ENCODE results near the gene SIX6.
A peak's percentile ranks its signal among the peaks of the same experiment; 100 is the strongest.

SIX6 gene

DNA sequence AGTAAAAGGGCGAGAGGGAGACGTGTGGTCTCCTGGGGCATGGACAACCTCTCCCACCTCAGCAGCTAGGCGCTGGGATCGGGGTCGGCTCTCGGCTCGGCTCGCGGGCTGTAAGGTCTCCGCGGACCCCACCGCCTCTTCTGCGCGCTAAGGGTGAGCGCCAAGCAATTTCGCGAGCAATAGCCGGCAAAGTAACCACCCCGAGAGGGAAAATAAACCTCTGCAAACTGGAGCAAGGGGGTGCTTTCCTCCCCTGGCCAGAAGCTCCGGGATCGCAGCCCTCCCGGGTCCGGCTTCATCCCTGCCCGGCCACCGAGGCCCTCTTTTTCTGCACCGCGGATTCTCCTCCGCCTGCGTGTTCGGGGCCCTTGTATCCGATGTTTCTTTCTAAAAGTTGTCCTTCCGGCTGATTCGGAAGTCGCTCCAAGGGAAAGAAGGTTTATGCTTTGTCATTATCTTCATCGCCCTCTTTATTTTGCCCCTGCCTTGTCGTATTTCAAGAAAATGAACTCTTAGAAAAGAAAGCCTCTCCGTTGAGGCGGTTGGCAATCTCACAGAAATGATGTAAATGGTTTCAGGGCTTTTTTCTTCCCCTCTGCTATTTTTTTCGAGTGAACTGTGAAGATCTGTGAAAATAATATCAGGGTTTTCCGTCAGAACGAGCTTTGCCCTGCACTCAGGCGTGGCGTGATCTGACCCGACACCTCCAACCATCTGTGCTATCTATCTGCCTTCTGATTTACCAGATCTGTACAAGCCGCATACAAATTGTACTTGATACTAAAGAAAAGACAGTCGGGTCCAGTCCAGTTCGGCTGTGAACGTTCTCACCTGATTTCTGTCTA lies 1.7 kb upstream of the SIX6 start:
- Mint-ChIP-seq H3K27me3 (peaks cover 45 to 80% of the 10 kb centered on the region in 2 donors), H3K4me3 (no peak overlapping the region), H3K4me1 (peaks cover 6 to 19% of the 10 kb centered on the region in 2 donors), H3K36me3 (no peaks in the 10 kb centered on the region), H3K9me3 (no peaks in the 10 kb centered on the region), H3K27ac (peak overlapping the region; percentile 42)
- no peak for DNase-seq
- ATAC-seq (replicated peaks), result no peak

DNA sequence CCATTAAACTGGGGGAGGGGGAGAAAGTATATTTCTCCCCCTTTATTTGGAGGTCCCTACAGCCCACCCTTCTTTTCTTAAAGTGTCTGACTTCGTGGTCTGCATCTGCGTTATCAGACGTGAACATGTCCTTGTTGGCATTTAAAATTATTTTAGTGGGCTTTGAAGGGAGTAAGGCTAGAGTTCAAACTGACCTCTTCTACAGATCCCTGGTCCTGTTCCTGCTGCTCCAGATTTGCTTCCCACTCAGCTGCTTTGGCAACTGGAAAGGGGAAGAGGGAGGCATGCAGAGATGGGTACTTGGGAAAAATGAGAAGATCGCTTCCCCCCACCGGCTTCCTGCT lies 611 bp upstream of the SIX6 start:
- peak overlapping the region; percentile 77 for H3K27ac Mint-ChIP-seq
- no peaks in the 10 kb centered on the region for H3K36me3 Mint-ChIP-seq
- H3K4me3 Mint-ChIP-seq, result no peak overlapping the region
- peaks cover 52 to 80% of the 10 kb centered on the region in 2 donors for H3K27me3 Mint-ChIP-seq
- H3K9me3 Mint-ChIP-seq, result no peaks in the 10 kb centered on the region
- DNase-seq (no peak), ATAC-seq (replicated peaks) (no peak)
- H3K4me1 Mint-ChIP-seq, result peaks cover 6 to 19% of the 10 kb centered on the region in 2 donors

DNA sequence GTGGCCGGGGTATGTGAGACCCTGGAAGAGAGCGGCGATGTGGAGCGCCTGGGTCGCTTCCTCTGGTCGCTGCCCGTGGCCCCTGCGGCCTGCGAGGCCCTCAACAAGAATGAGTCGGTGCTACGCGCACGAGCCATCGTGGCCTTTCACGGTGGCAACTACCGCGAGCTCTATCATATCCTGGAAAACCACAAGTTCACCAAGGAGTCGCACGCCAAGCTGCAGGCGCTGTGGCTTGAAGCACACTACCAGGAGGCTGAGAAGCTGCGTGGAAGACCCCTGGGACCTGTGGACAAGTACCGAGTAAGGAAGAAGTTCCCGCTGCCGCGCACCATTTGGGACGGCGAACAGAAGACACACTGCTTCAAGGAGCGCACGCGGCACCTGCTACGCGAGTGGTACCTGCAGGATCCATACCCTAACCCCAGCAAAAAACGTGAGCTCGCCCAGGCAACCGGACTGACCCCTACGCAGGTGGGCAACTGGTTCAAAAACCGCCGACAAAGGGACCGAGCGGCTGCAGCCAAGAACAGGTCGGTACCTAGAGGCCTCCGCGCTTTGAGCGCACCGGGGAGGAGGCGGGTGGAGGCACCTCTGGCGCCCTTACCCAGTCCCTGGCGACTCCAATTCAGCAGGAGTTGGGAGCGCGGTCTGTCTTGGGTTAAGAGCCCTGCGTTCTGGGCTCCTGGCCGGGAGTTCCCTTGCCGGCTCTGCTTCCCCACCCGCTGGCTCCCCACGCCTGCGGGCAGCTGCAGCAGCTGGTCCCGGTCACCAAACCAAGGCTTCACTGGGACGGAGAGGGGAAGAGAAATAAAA lies 700 bp downstream of the SIX6 start:
- H3K36me3 Mint-ChIP-seq, result no peaks in the 10 kb centered on the region
- no peaks in the 10 kb centered on the region for H3K9me3 Mint-ChIP-seq
- peak overlapping the region; percentile 76 for H3K27ac Mint-ChIP-seq
- H3K4me3 Mint-ChIP-seq, result peak overlapping the region; percentile 35 to 44
- no peak for ATAC-seq (replicated peaks)
- peaks cover 56 to 81% of the 10 kb centered on the region in 2 donors for H3K27me3 Mint-ChIP-seq
- DNase-seq, result no peak
- peaks cover 7 to 24% of the 10 kb centered on the region in 2 donors for H3K4me1 Mint-ChIP-seq

DNA sequence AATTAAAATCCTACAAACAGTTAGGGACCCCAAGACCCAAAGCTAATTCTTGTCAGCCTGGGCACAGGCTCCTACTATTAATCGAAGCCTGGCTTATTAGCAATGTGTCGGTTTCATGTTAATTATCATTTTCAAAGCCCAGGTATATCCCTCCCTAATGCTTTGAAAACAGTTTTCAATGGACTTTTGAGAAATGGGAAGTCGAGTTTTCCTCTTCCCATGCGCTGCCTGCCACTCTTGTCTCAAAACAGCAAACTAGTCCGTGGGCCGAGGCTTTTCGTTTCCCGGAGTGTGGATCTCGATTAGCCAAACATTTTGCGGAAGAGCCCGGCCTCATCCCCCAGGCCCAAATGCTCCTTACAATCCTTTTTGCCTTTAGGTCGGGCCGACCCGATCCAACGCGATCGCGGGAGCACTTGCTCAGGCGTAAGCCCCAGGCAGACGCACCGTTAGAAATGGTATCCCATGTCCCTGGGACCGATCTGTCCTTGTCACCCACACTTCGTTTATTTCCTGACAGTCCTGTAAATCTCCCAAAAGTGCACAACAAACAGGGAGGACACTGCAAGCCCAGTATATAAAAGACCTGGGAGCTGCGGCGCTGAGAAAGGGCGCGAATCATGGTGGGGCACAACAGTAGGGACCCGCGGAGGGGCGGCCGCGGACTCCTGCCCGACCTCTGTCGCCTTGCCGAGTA lies 1.5 kb downstream of the SIX6 start:
- Mint-ChIP-seq H3K27me3 (peaks cover 58 to 84% of the 10 kb centered on the region in 2 donors), H3K9me3 (no peaks in the 10 kb centered on the region), H3K36me3 (peaks cover 0 to 2% of the 10 kb centered on the region in 2 donors), H3K4me1 (peaks cover 9 to 29% of the 10 kb centered on the region in 2 donors), H3K27ac (peak overlapping the region; percentile 51), H3K4me3 (peak overlapping the region; percentile 35 to 52)
- DNase-seq, result no peak
- no peak for ATAC-seq (replicated peaks)

DNA sequence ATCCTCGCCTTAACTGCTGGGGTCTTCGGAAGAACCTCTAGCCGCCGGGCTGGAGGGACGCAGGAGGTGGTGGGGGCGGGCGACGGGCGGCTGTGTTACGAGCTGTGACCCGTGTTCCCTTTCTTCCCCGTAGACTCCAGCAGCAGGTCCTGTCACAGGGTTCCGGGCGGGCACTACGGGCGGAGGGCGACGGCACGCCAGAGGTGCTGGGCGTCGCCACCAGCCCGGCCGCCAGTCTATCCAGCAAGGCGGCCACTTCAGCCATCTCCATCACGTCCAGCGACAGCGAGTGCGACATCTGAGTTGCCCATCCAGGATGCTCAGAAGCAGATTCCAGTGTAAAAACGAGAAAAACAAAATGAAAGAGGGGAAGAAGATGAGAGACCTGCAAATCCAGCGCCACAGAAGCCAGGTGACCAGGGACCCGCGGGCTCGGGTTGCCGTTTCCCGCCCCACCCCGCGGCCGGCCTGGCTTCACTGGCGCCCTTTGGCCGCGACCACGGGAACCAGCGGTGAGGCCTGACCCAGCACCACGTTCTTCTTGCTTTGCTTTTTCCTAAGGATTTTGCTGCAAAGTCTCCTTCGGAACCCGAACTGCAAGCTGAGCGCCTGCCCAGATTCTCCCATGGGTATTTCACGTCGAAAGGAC lies 2.1 kb downstream of the SIX6 start:
- H3K4me1 Mint-ChIP-seq, result peaks cover 12 to 33% of the 10 kb centered on the region in 2 donors
- peaks cover 57 to 83% of the 10 kb centered on the region in 2 donors for H3K27me3 Mint-ChIP-seq
- ATAC-seq (replicated peaks) (no peak), DNase-seq (no peak)
- peaks cover 0 to under 1% of the 10 kb centered on the region in 2 donors for H3K9me3 Mint-ChIP-seq
- H3K36me3 Mint-ChIP-seq, result peaks cover 0 to 2% of the 10 kb centered on the region in 2 donors
- H3K27ac Mint-ChIP-seq, result peak overlapping the region; percentile 56
- H3K4me3 Mint-ChIP-seq, result peak overlapping the region; percentile 56 to 60

DNA sequence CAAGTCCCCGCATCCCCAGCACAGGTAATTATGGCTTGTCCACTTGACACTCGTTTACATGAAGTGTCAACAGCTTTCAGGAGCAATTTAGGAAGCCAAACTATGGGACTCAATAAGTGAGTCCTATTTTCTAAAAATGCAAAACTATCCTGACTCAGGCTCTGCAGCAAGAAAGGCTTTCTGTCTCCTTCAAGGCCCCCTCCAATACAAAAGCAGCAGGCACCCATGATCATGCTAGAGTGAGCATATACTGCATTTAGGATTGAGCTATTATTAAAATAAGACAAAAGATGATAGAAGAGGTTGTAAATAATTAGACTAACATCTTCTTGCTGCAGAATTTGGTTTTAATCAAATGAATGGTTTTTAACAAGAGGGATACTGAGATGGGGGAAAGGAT lies 3.2 kb downstream of the SIX6 start:
- Mint-ChIP-seq H3K4me3 (no peak overlapping the region), H3K36me3 (peaks cover 0 to 4% of the 10 kb centered on the region in 2 donors), H3K9me3 (peaks cover 0 to 2% of the 10 kb centered on the region in 2 donors), H3K27me3 (peaks cover 56 to 83% of the 10 kb centered on the region in 2 donors), H3K4me1 (peaks cover 15 to 36% of the 10 kb centered on the region in 2 donors), H3K27ac (peak overlapping the region; percentile 31)
- DNase-seq, result no peak
- ATAC-seq (replicated peaks), result no peak

DNA sequence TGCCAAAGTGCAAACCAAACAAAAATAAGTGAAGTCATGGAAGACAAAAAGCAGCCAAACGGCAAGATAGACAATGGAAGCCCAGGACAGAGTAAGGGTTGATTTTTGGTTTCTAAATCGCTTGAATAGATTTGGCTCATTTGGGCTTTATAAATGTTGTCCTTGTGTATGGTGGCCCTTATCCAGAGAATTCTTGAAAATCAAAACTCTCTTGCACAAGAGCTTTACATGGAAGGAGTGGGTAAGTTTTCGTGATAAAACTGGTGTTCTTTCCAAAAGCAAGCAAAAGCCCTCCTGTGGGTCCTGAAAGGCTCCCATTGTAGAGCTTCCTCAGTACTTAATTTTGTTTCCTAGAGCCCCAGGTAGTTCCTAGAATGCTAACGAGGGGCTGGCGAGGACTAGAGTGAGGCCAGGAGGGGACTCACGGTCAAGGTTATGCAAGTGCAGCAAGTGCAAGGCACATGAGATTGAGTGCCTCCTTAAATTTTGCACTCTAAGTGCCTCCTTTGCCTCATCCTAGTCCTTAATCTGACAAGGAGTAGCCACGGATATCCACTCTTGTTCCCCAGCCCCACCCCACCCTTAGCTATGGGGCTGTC lies 4.1 kb downstream of the SIX6 start:
- DNase-seq (no peak), ATAC-seq (replicated peaks) (no peak)
- Mint-ChIP-seq H3K27ac (no peak overlapping the region), H3K4me3 (no peak overlapping the region), H3K4me1 (peaks cover 15 to 36% of the 10 kb centered on the region in 2 donors), H3K9me3 (peaks cover 0 to 2% of the 10 kb centered on the region in 2 donors), H3K27me3 (peaks cover 50 to 81% of the 10 kb centered on the region in 2 donors), H3K36me3 (peaks cover 0 to 4% of the 10 kb centered on the region in 2 donors)

DNA sequence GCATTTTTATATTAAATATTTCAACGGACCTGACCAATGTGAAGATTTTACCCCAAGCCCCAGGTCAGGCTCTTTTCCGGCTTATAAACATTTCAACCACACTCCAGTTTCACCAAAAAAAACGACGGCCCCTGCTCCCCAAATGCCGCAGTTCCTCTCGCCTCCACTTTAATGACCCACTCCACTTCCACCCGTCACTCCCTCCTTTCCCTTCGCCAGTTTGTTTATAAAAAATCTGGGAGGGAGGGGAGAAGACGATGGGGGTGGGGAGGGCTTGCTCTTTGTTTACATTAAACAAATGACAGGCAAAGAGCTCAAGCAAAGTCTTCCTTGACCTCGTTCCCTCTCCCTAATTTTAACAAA lies 5.4 kb downstream of the SIX6 start:
- peak overlapping the region; percentile 56 for H3K27ac Mint-ChIP-seq
- no peak for DNase-seq
- no peak for ATAC-seq (replicated peaks)
- peaks cover 0 to 2% of the 10 kb centered on the region in 2 donors for H3K9me3 Mint-ChIP-seq
- peaks cover 15 to 34% of the 10 kb centered on the region in 2 donors for H3K4me1 Mint-ChIP-seq
- H3K27me3 Mint-ChIP-seq, result peaks cover 49 to 72% of the 10 kb centered on the region in 2 donors
- H3K4me3 Mint-ChIP-seq, result peak overlapping the region in 1 of 2 donors; percentile 64
- peaks cover 0 to 4% of the 10 kb centered on the region in 2 donors for H3K36me3 Mint-ChIP-seq

DNA sequence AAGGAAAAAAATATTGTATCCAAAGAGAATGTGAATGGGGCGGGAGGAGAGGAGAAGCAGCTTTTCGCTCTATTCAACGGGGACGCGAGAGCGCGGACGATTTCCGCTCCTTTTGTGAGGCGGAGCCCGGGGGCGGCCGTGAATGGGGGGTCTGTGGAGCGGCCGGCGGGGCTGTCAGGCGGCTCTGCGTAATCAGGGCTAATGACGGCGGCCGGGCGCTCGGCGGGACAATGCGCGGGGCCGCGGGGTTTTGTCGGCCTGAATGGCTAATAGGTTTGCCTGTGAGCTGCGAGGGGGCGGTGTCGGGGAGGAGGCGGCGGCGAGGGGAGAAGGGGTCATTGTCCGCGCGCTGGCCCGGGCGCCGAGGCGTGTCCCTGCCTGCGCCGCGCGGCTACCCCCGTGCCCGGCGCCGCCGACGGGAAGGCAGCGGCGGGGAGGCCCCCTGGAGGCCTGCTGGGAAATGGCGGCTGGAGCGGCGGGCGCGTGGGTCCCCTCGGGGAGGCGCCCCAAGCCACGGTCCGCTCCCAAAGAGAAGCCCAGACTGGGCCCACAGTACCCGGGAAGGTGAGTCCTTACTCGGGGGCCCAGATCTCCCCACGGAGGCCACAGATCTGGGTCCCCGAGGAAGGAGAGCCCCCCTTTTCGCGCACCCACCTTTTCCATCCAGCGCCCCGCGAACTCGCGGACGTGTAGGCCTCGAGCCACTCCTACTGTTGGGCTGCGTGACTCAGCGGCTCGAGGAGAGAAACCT lies 6.0 kb downstream of the SIX6 start:
- peak overlapping the region; percentile 56 for H3K27ac Mint-ChIP-seq
- DNase-seq, result no peak
- H3K9me3 Mint-ChIP-seq, result peaks cover 0 to 2% of the 10 kb centered on the region in 2 donors
- peaks cover 13 to 29% of the 10 kb centered on the region in 2 donors for H3K4me1 Mint-ChIP-seq
- H3K4me3 Mint-ChIP-seq, result peak overlapping the region; percentile 62 to 64
- H3K36me3 Mint-ChIP-seq, result peaks cover 0 to 4% of the 10 kb centered on the region in 2 donors
- H3K27me3 Mint-ChIP-seq, result peaks cover 44 to 69% of the 10 kb centered on the region in 2 donors
- no peak for ATAC-seq (replicated peaks)

DNA sequence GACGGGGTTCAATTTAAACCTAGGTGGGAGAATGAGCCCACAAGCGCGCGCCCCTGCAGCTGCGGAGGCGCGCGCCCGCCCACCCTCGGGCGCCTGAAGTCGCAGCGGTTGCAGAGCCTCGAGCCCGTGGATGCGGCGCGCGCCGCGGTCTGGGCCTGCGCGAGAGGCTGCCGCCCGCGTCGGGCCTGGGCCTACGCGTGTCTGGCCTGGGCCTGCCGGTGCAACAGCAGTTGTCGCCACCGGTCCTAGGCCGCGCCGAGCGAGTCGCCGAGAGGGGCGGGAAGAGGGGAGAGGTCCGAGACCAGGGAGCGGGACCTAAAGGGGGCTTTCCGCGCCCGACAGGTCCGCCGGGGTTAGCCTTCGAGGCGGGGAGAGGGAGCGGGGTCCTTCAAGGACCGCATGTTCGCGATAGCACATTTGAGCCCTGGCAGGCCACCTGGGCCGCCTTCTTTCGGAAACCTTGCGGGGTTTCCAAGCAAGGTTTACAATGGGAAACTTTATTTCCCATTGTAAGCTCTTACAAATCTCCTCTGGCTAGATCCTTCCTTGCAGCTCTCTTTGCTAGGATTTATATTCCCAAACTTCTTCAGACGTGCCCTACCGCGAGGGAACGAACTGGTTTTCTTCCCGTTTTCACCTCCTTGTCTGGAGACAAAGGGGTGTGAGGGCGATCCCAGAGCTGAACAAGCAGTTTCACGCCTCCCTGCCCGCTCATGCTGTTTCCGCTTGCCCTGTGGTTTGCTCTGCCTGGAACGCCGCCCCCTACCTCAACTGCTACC lies 6.8 kb downstream of the SIX6 start:
- no peak for ATAC-seq (replicated peaks)
- H3K27ac Mint-ChIP-seq, result peak overlapping the region; percentile 76
- H3K4me3 Mint-ChIP-seq, result peak overlapping the region; percentile 14 to 42
- peaks cover 0 to 2% of the 10 kb centered on the region in 2 donors for H3K9me3 Mint-ChIP-seq
- peaks cover 43 to 69% of the 10 kb centered on the region in 2 donors for H3K27me3 Mint-ChIP-seq
- peaks cover 9 to 23% of the 10 kb centered on the region in 2 donors for H3K4me1 Mint-ChIP-seq
- no peak for DNase-seq
- H3K36me3 Mint-ChIP-seq, result peaks cover 0 to 4% of the 10 kb centered on the region in 2 donors

DNA sequence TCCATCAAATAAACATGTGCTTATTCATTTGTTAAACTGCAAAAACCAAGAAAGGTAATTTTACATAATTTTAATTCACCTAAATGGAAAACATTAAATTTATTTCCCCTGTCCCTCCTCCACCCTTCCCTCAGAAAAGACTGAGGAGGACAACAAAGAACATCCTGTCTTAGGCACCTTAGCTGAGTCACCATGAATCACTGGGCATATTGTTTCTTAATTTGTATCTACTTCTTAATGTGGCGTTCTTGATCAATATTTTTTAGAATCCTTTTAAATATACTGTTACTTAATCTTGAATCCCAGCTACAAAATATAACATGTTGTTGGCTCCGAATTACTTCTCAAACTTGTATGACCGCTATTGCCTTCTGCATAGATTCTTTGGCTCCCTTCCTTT lies 23.5 kb downstream of the SIX6 start:
- no peaks in the 10 kb centered on the region for H3K36me3 Mint-ChIP-seq
- H3K4me3 Mint-ChIP-seq, result no peak overlapping the region
- no peaks in the 10 kb centered on the region for H3K4me1 Mint-ChIP-seq
- H3K27me3 Mint-ChIP-seq, result peaks cover 16 to 24% of the 10 kb centered on the region in 2 donors
- H3K9me3 Mint-ChIP-seq, result no peaks in the 10 kb centered on the region
- DNase-seq (no peak), ATAC-seq (replicated peaks) (no peak)
- H3K27ac Mint-ChIP-seq, result no peak overlapping the region

DNA sequence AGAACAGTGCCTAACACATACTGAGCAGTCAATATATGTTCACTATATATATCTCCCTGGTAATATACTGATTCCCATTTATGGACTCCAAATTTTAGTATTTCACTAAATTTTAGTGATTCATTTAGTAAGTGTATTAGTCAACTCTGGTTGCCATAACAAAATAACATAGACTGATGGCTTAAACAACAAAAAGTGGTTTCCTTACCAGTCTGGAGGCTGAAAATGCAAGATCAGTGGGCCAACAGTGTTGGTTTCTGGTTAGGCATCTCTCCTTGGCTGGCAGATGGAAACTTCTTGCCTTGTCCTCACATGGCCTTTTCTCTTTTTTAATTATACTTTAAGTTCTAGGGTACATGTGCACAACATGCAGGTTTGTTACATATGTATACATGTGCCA lies 28.7 kb downstream of the SIX6 start:
- Mint-ChIP-seq H3K9me3 (peaks cover 6% of the 10 kb centered on the region in 2 donors), H3K4me1 (no peaks in the 10 kb centered on the region), H3K27ac (no peak overlapping the region), H3K4me3 (no peak overlapping the region), H3K27me3 (peaks cover 9 to 19% of the 10 kb centered on the region in 2 donors), H3K36me3 (no peaks in the 10 kb centered on the region)
- ATAC-seq (replicated peaks), result no peak
- no peak for DNase-seq
